Tibial nerve (tissue), 4 donors: ENCODE results near the gene TSPAN3.

Experiments
- CTCF ChIP-seq, 5 experiments: fragments of 200-600 bp in 3 of 5; fragments of 450-650 bp in 2 of 5; sonication (generic) in 3 of 5; IDR thresholded peaks; one replicate each; pipeline ENCODE4 v1.5.1; 2016 to 2019; ENCODE audit warnings: antibody characterized with exemption in 5 of 5, mild to moderate bottlenecking in 3 of 5, moderate library complexity in 2 of 5
- EP300 ChIP-seq, 2 donors: sonication (generic); formaldehyde crosslinking; IDR thresholded peaks; one replicate each; pipeline ENCODE4 v1.6.1; 2017; ENCODE audit warnings: antibody characterized with exemption in 2 of 2, mild to moderate bottlenecking in 1 of 2
- POLR2A ChIP-seq, 2 donors: fragments of 450-650 bp; IDR thresholded peaks; one replicate each; pipeline ENCODE4 v1.6.1; 2017; ENCODE audit warnings: antibody characterized with exemption in 2 of 2, mild to moderate bottlenecking in 2 of 2, moderate library complexity in 2 of 2

GRCh38 chr15:76994001-76994400, 76.9 kb downstream of the TSPAN3 start:
- no peak for TF ChIP-seq POLR2A (IDR thresholded peaks at IDR 0.05)
- TF ChIP-seq CTCF (IDR thresholded peaks at IDR 0.05), result no peak
- no peak for TF ChIP-seq EP300 (IDR thresholded peaks at IDR 0.05)
